Measurements from ENCODE around the gene TNFRSF19.

The TNFRSF19 gene

GRCh38 chr13:23656637-23657371 lies 86.6 kb downstream of the TNFRSF19 start (continued):
- TF ChIP-seq PATZ1 (CRISPR knock-in tag; IDR thresholded peaks at IDR 0.05; ENCODE audit: borderline replicate concordance) (no peak), ARNTL (CRISPR knock-in tag; IDR thresholded peaks at IDR 0.05; ENCODE audit: borderline replicate concordance, low read depth) (no peak), ZFP30 (CRISPR knock-in tag; IDR thresholded peaks at IDR 0.05) (no peak), CREB5 (CRISPR knock-in tag; IDR thresholded peaks at IDR 0.05; ENCODE audit: low read depth) (no peak), ISL1 (CRISPR knock-in tag; IDR thresholded peaks at IDR 0.05) (no peak), ZNF8 (CRISPR knock-in tag; IDR thresholded peaks at IDR 0.05) (no peak), BACH2 (CRISPR knock-in tag; IDR thresholded peaks at IDR 0.05; ENCODE audit: borderline replicate concordance) (no peak)

GRCh38 chr13:23658929-23659541 lies 88.8 kb downstream of the TNFRSF19 start:
- ATAC-seq: no peak
- TF ChIP-seq ARNTL (CRISPR knock-in tag; IDR thresholded peaks at IDR 0.05; ENCODE audit: borderline replicate concordance, low read depth): no peak
- TF ChIP-seq OSR1 (CRISPR knock-in tag; IDR thresholded peaks at IDR 0.05): no peak
- no peak for TF ChIP-seq GLIS3 (CRISPR knock-in tag; IDR thresholded peaks at IDR 0.05)
- TF ChIP-seq ZFP3 (CRISPR knock-in tag; IDR thresholded peaks at IDR 0.05): no peak
- TF ChIP-seq ZNF565 (CRISPR knock-in tag; conservative IDR thresholded peaks at IDR 0.05; ENCODE audit: low read depth): no peak
- TF ChIP-seq TSHZ2 (CRISPR knock-in tag; IDR thresholded peaks at IDR 0.05): no peak
- no peak for TF ChIP-seq ISL1 (CRISPR knock-in tag; IDR thresholded peaks at IDR 0.05)
- TF ChIP-seq POU6F1 (CRISPR knock-in tag; IDR thresholded peaks at IDR 0.05; ENCODE audit: borderline replicate concordance, low read depth): no peak
- no peak for TF ChIP-seq BACH2 (CRISPR knock-in tag; IDR thresholded peaks at IDR 0.05; ENCODE audit: borderline replicate concordance)
- TF ChIP-seq CSRNP3 (CRISPR knock-in tag; IDR thresholded peaks at IDR 0.05): no peak
- no peak for TF ChIP-seq ZFP30 (CRISPR knock-in tag; IDR thresholded peaks at IDR 0.05)
- no peak for TF ChIP-seq PPARA (CRISPR knock-in tag; IDR thresholded peaks at IDR 0.05; ENCODE audit: borderline replicate concordance)
- TF ChIP-seq CSDC2 (CRISPR knock-in tag; IDR thresholded peaks at IDR 0.05): no peak
- no peak for TF ChIP-seq ESRRG (CRISPR knock-in tag; IDR thresholded peaks at IDR 0.05)
- TF ChIP-seq ZNF8 (CRISPR knock-in tag; IDR thresholded peaks at IDR 0.05): no peak
- no peak for TF ChIP-seq ZC3H10 (CRISPR knock-in tag; IDR thresholded peaks at IDR 0.05)

GRCh38 chr13:23660249-23660648 lies 90.0 kb downstream of the TNFRSF19 start:
- ATAC-seq: no peak
- TF ChIP-seq RARB (CRISPR knock-in tag; IDR thresholded peaks at IDR 0.05) (no peak), GLIS3 (CRISPR knock-in tag; IDR thresholded peaks at IDR 0.05) (no peak)
